Ishikawa (cell line): Measurements from ENCODE around the gene ABAT.

Source experiments
- EP300 ChIP-seq: IDR thresholded peaks from 2 replicates; pipeline ENCODE4 v1.6.1; 2012; ENCODE audit warnings: borderline replicate concordance
- NFIC ChIP-seq: IDR thresholded peaks from 2 replicates; pipeline ENCODE4 v1.6.1; 2012
- RAD21 ChIP-seq: IDR thresholded peaks from 2 replicates; pipeline ENCODE4 v1.6.1; 2012; ENCODE audit warnings: low read depth
- TAF1 ChIP-seq: IDR thresholded peaks from 2 replicates; pipeline ENCODE4 v1.6.1; 2012; ENCODE audit warnings: low read depth, mild to moderate bottlenecking
- TCF12 ChIP-seq: IDR thresholded peaks from 2 replicates; pipeline ENCODE4 v1.6.1; 2012; ENCODE audit warnings: low read depth
- YY1 ChIP-seq: IDR thresholded peaks from 2 replicates; pipeline ENCODE4 v1.6.1; 2012; ENCODE audit warnings: low read depth
- ZBTB7A ChIP-seq: IDR thresholded peaks from 2 replicates; pipeline ENCODE4 v1.6.1; 2012; ENCODE audit warnings: low read depth
- TF ChIP-seq, protein P1 (sequence below): IDR thresholded peaks from 2 replicates; pipeline ENCODE4 v1.6.1; 2012; ENCODE audit warnings: low read depth, mild to moderate bottlenecking
- TF ChIP-seq, protein P2 (sequence below): IDR thresholded peaks from 2 replicates; pipeline ENCODE4 v1.6.1; 2012
- TF ChIP-seq, protein P3 (sequence below): IDR thresholded peaks from 2 replicates; pipeline ENCODE4 v1.6.1; 2012

DNA sequence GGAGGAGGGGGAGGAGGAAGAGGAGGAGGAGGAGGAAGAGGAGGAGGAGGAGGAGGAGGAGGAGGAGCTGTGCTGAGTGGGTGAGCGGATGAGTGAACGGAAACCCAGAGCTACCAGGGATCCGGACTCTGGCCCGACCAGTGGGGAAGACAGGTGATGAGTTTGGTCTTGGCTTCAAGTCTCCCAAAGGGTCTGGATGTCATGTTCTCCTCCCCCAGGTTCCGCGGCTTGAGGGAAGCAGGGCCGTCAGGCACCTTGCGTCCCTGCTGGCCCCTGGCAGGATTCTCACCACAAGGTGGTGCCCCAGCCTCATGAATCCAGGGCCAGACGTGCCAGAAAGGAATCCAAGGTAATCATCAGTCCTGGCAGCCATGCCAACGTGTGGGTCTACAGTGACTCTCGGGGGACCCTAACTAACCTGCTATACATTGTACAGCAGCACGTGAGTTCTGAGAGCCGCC is 13.5 kb upstream of the ABAT start:
- TF ChIP-seq RAD21 (peak; percentile 86), YY1 (no peak), NFIC (0 out of 2 replicates have a peak, but pooled peaks have one; percentile 21), TAF1 (no peak), ZBTB7A (no peak), EP300 (no peak), TCF12 (no peak)
- TF ChIP-seq, protein P1, sequence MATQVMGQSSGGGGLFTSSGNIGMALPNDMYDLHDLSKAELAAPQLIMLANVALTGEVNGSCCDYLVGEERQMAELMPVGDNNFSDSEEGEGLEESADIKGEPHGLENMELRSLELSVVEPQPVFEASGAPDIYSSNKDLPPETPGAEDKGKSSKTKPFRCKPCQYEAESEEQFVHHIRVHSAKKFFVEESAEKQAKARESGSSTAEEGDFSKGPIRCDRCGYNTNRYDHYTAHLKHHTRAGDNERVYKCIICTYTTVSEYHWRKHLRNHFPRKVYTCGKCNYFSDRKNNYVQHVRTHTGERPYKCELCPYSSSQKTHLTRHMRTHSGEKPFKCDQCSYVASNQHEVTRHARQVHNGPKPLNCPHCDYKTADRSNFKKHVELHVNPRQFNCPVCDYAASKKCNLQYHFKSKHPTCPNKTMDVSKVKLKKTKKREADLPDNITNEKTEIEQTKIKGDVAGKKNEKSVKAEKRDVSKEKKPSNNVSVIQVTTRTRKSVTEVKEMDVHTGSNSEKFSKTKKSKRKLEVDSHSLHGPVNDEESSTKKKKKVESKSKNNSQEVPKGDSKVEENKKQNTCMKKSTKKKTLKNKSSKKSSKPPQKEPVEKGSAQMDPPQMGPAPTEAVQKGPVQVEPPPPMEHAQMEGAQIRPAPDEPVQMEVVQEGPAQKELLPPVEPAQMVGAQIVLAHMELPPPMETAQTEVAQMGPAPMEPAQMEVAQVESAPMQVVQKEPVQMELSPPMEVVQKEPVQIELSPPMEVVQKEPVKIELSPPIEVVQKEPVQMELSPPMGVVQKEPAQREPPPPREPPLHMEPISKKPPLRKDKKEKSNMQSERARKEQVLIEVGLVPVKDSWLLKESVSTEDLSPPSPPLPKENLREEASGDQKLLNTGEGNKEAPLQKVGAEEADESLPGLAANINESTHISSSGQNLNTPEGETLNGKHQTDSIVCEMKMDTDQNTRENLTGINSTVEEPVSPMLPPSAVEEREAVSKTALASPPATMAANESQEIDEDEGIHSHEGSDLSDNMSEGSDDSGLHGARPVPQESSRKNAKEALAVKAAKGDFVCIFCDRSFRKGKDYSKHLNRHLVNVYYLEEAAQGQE, result no peak
- TF ChIP-seq, protein P2, sequence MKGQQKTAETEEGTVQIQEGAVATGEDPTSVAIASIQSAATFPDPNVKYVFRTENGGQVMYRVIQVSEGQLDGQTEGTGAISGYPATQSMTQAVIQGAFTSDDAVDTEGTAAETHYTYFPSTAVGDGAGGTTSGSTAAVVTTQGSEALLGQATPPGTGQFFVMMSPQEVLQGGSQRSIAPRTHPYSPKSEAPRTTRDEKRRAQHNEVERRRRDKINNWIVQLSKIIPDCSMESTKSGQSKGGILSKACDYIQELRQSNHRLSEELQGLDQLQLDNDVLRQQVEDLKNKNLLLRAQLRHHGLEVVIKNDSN, result no peak
- TF ChIP-seq, protein P3, sequence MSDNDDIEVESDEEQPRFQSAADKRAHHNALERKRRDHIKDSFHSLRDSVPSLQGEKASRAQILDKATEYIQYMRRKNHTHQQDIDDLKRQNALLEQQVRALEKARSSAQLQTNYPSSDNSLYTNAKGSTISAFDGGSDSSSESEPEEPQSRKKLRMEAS, result no peak
